DOHH2 (cell line): ENCODE data around the gene MPRIP.

ENCODE experiments used
- H3F3A ChIP-seq: fragments of 200-600 bp; sonication (generic), shearing (Covaris generic); 2 replicates; pipeline ENCODE4 v1.6.0; 2016; ENCODE audit warnings: antibody characterized with exemption, mild to moderate bottlenecking; ENCODE audit not compliant: control insufficient read depth, insufficient read depth
- H3K27ac ChIP-seq: fragments of 200-600 bp; sonication (generic); 2 replicates; pipeline ENCODE4 v1.5.1; 2014; ENCODE audit warnings: low read depth, mild to moderate bottlenecking, low read length, moderate library complexity
- H3K27me3 ChIP-seq: fragments of 200-600 bp; sonication (generic); 2 replicates; pipeline ENCODE4 v1.6.1; 2014; ENCODE audit warnings: mild to moderate bottlenecking, low read length, mixed read lengths; ENCODE audit not compliant: control insufficient read depth
- H3K36me3 ChIP-seq: fragments of 200-600 bp; sonication (generic); 2 replicates; pipeline ENCODE4 v1.6.1; 2014; ENCODE audit warnings: mild to moderate bottlenecking, low read length, moderate library complexity, mixed read lengths; ENCODE audit not compliant: control insufficient read depth
- H3K4me1 ChIP-seq: fragments of 200-600 bp; sonication (generic); 2 replicates; pipeline ENCODE4 v1.6.1; 2014; ENCODE audit warnings: mild to moderate bottlenecking, low read length, mixed read lengths; ENCODE audit not compliant: control insufficient read depth
- H3K4me2 ChIP-seq: fragments of 200-600 bp; sonication (generic); 2 replicates; pipeline ENCODE4 v1.6.0; 2014; ENCODE audit warnings: mild to moderate bottlenecking, low read length, moderate library complexity
- H3K4me3 ChIP-seq: fragments of 200-600 bp; sonication (generic); 2 replicates; pipeline ENCODE4 v1.5.1; 2014; ENCODE audit warnings: mild to moderate bottlenecking, low read length, mixed read lengths
- H3K79me2 ChIP-seq: fragments of 200-600 bp; sonication (generic); 2 replicates; pipeline ENCODE4 v1.6.1; 2014; ENCODE audit warnings: mild to moderate bottlenecking, low read length, mixed read lengths; ENCODE audit not compliant: control insufficient read depth
- H3K9me2 ChIP-seq: fragments of 200-600 bp; sonication (generic); replicated peaks from 2 replicates; pipeline ENCODE4 v1.6.1; 2014; ENCODE audit warnings: mild to moderate bottlenecking, low read length, mixed read lengths; ENCODE audit not compliant: control insufficient read depth
- H3K9me3 ChIP-seq: fragments of 200-600 bp; sonication (generic); 2 replicates; pipeline ENCODE4 v1.6.1; 2014; ENCODE audit warnings: antibody characterized with exemption, low read length, mixed read lengths; ENCODE audit not compliant: control insufficient read depth, insufficient read depth
- H4K20me1 ChIP-seq: fragments of 200-600 bp; sonication (generic); 2 replicates; pipeline ENCODE4 v1.6.0; 2014; ENCODE audit warnings: low read depth, mild to moderate bottlenecking, antibody characterized with exemption, low read length, moderate library complexity; ENCODE audit not compliant: control insufficient read depth, insufficient read depth
- EZH2phosphoT487 ChIP-seq: fragments of 200-600 bp; sonication (generic); IDR thresholded peaks from 2 replicates; pipeline ENCODE4 v1.6.1; 2017; ENCODE audit warnings: borderline replicate concordance, mild to moderate bottlenecking, antibody characterized with exemption, low read length, moderate library complexity, mixed read lengths
- TF ChIP-seq, protein P1 (sequence below): fragments of 200-600 bp; sonication (generic); IDR thresholded peaks from one replicate; pipeline ENCODE4 v1.5.1; 2014; ENCODE audit warnings: antibody characterized with exemption, mild to moderate bottlenecking, low read depth, low read length; ENCODE audit not compliant: poor library complexity, severe bottlenecking

MPRIP gene

GRCh38 chr17:17064322-17064721, 22.1 kb downstream of the MPRIP start:
- H3K4me1 ChIP-seq = no peaks in the 10 kb centered on the region; the same call in 1 of the 2 replicates
- no peaks in the 10 kb centered on the region for H3K9me2 ChIP-seq
- TF ChIP-seq, protein P1, sequence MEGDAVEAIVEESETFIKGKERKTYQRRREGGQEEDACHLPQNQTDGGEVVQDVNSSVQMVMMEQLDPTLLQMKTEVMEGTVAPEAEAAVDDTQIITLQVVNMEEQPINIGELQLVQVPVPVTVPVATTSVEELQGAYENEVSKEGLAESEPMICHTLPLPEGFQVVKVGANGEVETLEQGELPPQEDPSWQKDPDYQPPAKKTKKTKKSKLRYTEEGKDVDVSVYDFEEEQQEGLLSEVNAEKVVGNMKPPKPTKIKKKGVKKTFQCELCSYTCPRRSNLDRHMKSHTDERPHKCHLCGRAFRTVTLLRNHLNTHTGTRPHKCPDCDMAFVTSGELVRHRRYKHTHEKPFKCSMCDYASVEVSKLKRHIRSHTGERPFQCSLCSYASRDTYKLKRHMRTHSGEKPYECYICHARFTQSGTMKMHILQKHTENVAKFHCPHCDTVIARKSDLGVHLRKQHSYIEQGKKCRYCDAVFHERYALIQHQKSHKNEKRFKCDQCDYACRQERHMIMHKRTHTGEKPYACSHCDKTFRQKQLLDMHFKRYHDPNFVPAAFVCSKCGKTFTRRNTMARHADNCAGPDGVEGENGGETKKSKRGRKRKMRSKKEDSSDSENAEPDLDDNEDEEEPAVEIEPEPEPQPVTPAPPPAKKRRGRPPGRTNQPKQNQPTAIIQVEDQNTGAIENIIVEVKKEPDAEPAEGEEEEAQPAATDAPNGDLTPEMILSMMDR = no peak
- TF ChIP-seq EZH2phosphoT487 = no peak
- H3K27ac ChIP-seq = no peak overlapping the region
- H3K27me3 ChIP-seq = no peaks in the 10 kb centered on the region
- no peaks in the 10 kb centered on the region for H3K36me3 ChIP-seq
- no peaks in the 10 kb centered on the region for H3F3A ChIP-seq
- peaks cover 96% of the 10 kb centered on the region for H3K79me2 ChIP-seq
- H4K20me1 ChIP-seq = peaks cover 20% of the 10 kb centered on the region; the same call in 1 of the 2 replicates
- H3K4me2 ChIP-seq = no peak overlapping the region
- no peaks in the 10 kb centered on the region for H3K9me3 ChIP-seq
- H3K4me3 ChIP-seq = no peak overlapping the region

DNA sequence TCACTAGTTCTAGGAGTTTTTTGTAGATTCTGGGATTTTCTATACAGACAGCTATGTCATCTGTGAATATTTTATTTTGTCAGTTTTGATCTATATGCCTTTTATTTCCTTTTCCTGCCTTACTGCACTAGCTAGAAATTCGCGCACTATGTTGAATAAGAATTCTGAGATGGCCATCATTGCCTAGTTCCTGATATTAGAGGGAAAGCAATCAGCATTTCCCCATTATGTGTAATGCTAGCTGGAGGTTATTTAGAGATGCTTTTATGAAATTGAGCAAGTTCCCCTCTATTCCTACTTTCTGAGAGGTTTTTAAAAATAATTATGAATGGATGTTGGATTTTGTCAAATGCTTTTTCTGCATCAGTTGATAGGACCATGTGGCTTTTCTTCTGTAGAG, 23.8 kb downstream of the MPRIP start:
- H3K79me2 ChIP-seq = peaks cover 95% of the 10 kb centered on the region
- TF ChIP-seq, protein P1 = no peak
- TF ChIP-seq EZH2phosphoT487 = no peak
- H3K4me1 ChIP-seq = no peaks in the 10 kb centered on the region; the same call in 1 of the 2 replicates
- H4K20me1 ChIP-seq = peaks cover 17% of the 10 kb centered on the region
- no peaks in the 10 kb centered on the region for H3K27me3 ChIP-seq
- no peaks in the 10 kb centered on the region for H3K9me2 ChIP-seq
- no peak overlapping the region for H3K27ac ChIP-seq
- no peaks in the 10 kb centered on the region for H3K9me3 ChIP-seq
- no peaks in the 10 kb centered on the region for H3K36me3 ChIP-seq
- no peak overlapping the region for H3K4me3 ChIP-seq
- H3K4me2 ChIP-seq = no peak overlapping the region
- 0 out of 2 replicates have a peak, but pooled peaks cover 3% of the 10 kb centered on the region for H3F3A ChIP-seq

- Histone ChIP-seq H3K4me1 (no peaks in the 10 kb centered on the region; the same call in 1 of the 2 replicates), H3K9me3 (no peaks in the 10 kb centered on the region), H3K36me3 (peaks cover 5% of the 10 kb centered on the region; the same call in 1 of the 2 replicates), H3K4me2 (no peak overlapping the region), H3K4me3 (no peak overlapping the region), H3K79me2 (peaks cover 95% of the 10 kb centered on the region), H3K9me2 (no peaks in the 10 kb centered on the region), H3F3A (0 out of 2 replicates have a peak, but pooled peaks cover 3% of the 10 kb centered on the region), H3K27me3 (no peaks in the 10 kb centered on the region), H3K27ac (no peak overlapping the region), H4K20me1 (peaks cover 17% of the 10 kb centered on the region)
- TF ChIP-seq EZH2phosphoT487 = no peak
- TF ChIP-seq, protein P1 = no peak
Measured at GRCh38 chr17:17067257-17067656, 25.0 kb downstream of the MPRIP start.
